ENCODE results near the gene ETV6.

GRCh38 chr12:11693067-11693466, 43.6 kb downstream of the ETV6 start:
- TF ChIP-seq RNF219 (CRISPR knock-in tag; IDR thresholded peaks at IDR 0.05) (no peak), CTCF (IDR thresholded peaks at IDR 0.05 in 2 of 3, conservative IDR thresholded peaks at IDR 0.05 in 1 of 3; ENCODE audit: insufficient read depth in 2 of 3, low read depth in 1 of 3, low read length in 3 of 3) (no peak)
